ENCODE results near the gene DGKH.

DNA sequence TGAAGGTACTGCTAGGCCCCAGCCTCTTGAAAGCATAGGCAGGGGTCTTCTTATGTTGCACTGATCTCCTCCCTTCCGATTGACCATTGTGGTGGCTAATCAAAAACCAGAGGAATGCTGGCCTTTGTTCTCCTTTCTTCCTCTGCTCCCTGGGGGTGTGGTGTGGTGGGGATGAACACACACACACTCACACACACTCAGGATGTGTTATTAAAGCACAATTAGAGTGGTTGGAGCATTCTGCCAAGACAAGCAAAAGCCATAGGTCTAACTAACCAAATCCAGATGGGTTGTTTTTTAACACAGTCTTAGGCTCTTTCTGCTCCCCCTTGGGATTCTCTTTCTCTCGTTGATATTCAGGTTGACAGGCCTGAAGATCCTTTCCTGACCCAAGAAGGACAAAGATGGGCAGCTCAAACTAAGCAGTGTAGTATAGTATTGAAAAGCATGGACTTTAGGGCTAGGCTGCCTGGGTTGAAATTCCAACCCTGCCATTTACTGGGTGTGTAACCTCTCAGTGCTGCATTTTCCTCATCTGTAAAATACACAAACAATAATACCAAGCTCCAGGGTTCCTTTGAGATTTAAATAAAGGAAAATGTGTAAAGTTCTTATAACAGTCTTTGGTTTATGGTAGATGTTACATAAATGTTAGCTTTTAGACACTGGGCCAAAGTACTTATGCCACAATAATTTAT is 25.5 kb upstream of the DGKH start:
- no peak for TF ChIP-seq POLR2A (IDR thresholded peaks at IDR 0.05)
- TF ChIP-seq, protein P1, sequence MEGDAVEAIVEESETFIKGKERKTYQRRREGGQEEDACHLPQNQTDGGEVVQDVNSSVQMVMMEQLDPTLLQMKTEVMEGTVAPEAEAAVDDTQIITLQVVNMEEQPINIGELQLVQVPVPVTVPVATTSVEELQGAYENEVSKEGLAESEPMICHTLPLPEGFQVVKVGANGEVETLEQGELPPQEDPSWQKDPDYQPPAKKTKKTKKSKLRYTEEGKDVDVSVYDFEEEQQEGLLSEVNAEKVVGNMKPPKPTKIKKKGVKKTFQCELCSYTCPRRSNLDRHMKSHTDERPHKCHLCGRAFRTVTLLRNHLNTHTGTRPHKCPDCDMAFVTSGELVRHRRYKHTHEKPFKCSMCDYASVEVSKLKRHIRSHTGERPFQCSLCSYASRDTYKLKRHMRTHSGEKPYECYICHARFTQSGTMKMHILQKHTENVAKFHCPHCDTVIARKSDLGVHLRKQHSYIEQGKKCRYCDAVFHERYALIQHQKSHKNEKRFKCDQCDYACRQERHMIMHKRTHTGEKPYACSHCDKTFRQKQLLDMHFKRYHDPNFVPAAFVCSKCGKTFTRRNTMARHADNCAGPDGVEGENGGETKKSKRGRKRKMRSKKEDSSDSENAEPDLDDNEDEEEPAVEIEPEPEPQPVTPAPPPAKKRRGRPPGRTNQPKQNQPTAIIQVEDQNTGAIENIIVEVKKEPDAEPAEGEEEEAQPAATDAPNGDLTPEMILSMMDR (IDR thresholded peaks at IDR 0.05): no peak
